Neuronal stem cell (in vitro differentiated cells): ENCODE results near the gene CHM.
"Not testable (repeated sequence)": the region's sequence is repeated elsewhere in the genome, so short reads cannot be mapped to it uniquely, and the experiment has no call there.

Experiments
- DNase-seq: peaks from one replicate; pipeline ENCODE4 v3.0.0-alpha.2; 2013; ENCODE audit warnings: low spot score
- H2AFZ ChIP-seq: one replicate; pipeline ENCODE4 v1.6.1; 2013; ENCODE audit warnings: mild to moderate bottlenecking, low read length, inconsistent platforms
- H2AK5ac ChIP-seq: 2 replicates; pipeline ENCODE4 v1.6.1; 2013; ENCODE audit warnings: low read depth, mild to moderate bottlenecking, inconsistent platforms, low read length, moderate library complexity, mixed read lengths
- H2BK120ac ChIP-seq: 2 replicates; pipeline ENCODE4 v1.6.1; 2013; ENCODE audit warnings: low read depth, mild to moderate bottlenecking, inconsistent platforms, low read length, moderate library complexity, mixed read lengths
- H2BK12ac ChIP-seq: one replicate; pipeline ENCODE4 v1.6.1; 2013; ENCODE audit warnings: low read length, inconsistent platforms
- H2BK15ac ChIP-seq: 2 replicates; pipeline ENCODE4 v1.6.1; 2013; ENCODE audit warnings: mild to moderate bottlenecking, low read length, inconsistent platforms, mixed read lengths
- H2BK5ac ChIP-seq: one replicate; pipeline ENCODE4 v1.6.1; 2013; ENCODE audit warnings: inconsistent platforms, mild to moderate bottlenecking, low read length, moderate library complexity
- H3K14ac ChIP-seq: one replicate; pipeline ENCODE4 v1.6.1; 2013; ENCODE audit warnings: low read length, inconsistent platforms
- H3K18ac ChIP-seq: 2 replicates; pipeline ENCODE4 v1.6.1; 2013; ENCODE audit warnings: low read length, inconsistent platforms
- H3K23ac ChIP-seq: 2 replicates; pipeline ENCODE4 v1.6.1; 2013; ENCODE audit warnings: low read depth, mild to moderate bottlenecking, mixed read lengths, low read length, inconsistent platforms; ENCODE audit not compliant: poor library complexity
- H3K27ac ChIP-seq: replicated peaks from 3 replicates; pipeline ENCODE4 v1.5.1; 2013; ENCODE audit warnings: low read length, inconsistent platforms
- H3K27me3 ChIP-seq, 3 experiments: 2 replicates each; pipeline ENCODE4 v1.6.1; 2013; ENCODE audit warnings: low read length in 3 of 3, mild to moderate bottlenecking in 2 of 3, inconsistent platforms in 1 of 3, low read depth in 1 of 3, mixed read lengths in 1 of 3, moderate library complexity in 1 of 3; ENCODE audit not compliant: control insufficient read depth in 3 of 3, insufficient read depth in 3 of 3
- H3K36me3 ChIP-seq, 2 donors: replicated peaks in 1 of 2; 2 replicates each; pipeline ENCODE4 v1.6.1; 2013; ENCODE audit warnings: low read length in 2 of 2; ENCODE audit not compliant: control insufficient read depth in 2 of 2, insufficient read depth in 2 of 2
- H3K4ac ChIP-seq: 2 replicates; pipeline ENCODE4 v1.6.1; 2013; ENCODE audit warnings: inconsistent platforms, mild to moderate bottlenecking, low read length, moderate library complexity
- H3K4me1 ChIP-seq, 2 donors: 1 replicate in 1 of 2; 2 replicates in 1 of 2; pipeline ENCODE4 v1.6.1; 2013; ENCODE audit warnings: low read length in 2 of 2, low read depth in 1 of 2; ENCODE audit not compliant: control insufficient read depth in 2 of 2, insufficient read depth in 1 of 2
- H3K4me2 ChIP-seq: one replicate; pipeline ENCODE4 v1.6.1; 2013; ENCODE audit warnings: mild to moderate bottlenecking, low read length, inconsistent platforms; ENCODE audit not compliant: insufficient read depth, poor library complexity, severe bottlenecking
- H3K4me3 ChIP-seq, 2 donors: 2 replicates each; pipeline ENCODE4 v1.5.1; 2013; ENCODE audit warnings: low read length in 2 of 2, mild to moderate bottlenecking in 2 of 2, inconsistent platforms in 1 of 2, moderate library complexity in 1 of 2
- H3K79me1 ChIP-seq: one replicate; pipeline ENCODE4 v1.6.1; 2013; ENCODE audit warnings: low read depth, mild to moderate bottlenecking, inconsistent platforms, low read length, moderate library complexity
- H3K9ac ChIP-seq: one replicate; pipeline ENCODE4 v1.6.1; 2013; ENCODE audit warnings: mild to moderate bottlenecking, low read depth, low read length, inconsistent platforms; ENCODE audit not compliant: poor library complexity
- H3K9me3 ChIP-seq, 2 donors: replicated peaks in 1 of 2; 2 replicates each; pipeline versions ENCODE3 to v1.6.1; 2013; ENCODE audit warnings: low read length in 2 of 2, mild to moderate bottlenecking in 2 of 2, inconsistent platforms in 1 of 2, low read depth in 1 of 2, mixed read lengths in 1 of 2, moderate library complexity in 1 of 2; ENCODE audit not compliant: control insufficient read depth in 2 of 2, insufficient read depth in 1 of 2
- H4K8ac ChIP-seq: one replicate; pipeline ENCODE4 v1.6.1; 2013; ENCODE audit warnings: low read depth, mild to moderate bottlenecking, inconsistent platforms, low read length, moderate library complexity
- H4K91ac ChIP-seq: one replicate; pipeline ENCODE4 v1.6.1; 2013; ENCODE audit warnings: low read length, low read depth, mild to moderate bottlenecking, inconsistent platforms; ENCODE audit not compliant: poor library complexity
- WGBS, 2 donors: extraction: QIAGEN DNeasy Blood & Tissue Kit; methylation state at CpG; one replicate each; pipeline ENCODE4 v1.1.7; 2013; ENCODE audit warnings: missing lambda C conversion rate in 2 of 2, mixed read lengths in 1 of 2; ENCODE audit not compliant: insufficient read length in 2 of 2, insufficient replicate concordance in 1 of 2; ENCODE audit errors: extremely low coverage in 2 of 2; 5-methylcytosine and 5-hydroxymethylcytosine counted together

The CHM gene

GRCh38 chrX:85927740-85928139 is 119.6 kb downstream of the CHM start:
- no peak overlapping the region for H3K14ac ChIP-seq
- H4K8ac ChIP-seq: no peak overlapping the region
- no peaks in the 10 kb centered on the region for H3K36me3 ChIP-seq
- no peak overlapping the region for H3K18ac ChIP-seq
- H3K4ac ChIP-seq: no peak overlapping the region
- no peak overlapping the region for H2BK5ac ChIP-seq
- H3K9me3 ChIP-seq: no peaks in the 10 kb centered on the region
- H3K4me1 ChIP-seq: no peaks in the 10 kb centered on the region
- WGBS, 2 donors: no CpG with 5 or more reads among the region's 1 CpG
- no peak overlapping the region for H2BK12ac ChIP-seq
- no peak overlapping the region for H2AK5ac ChIP-seq
- no peak overlapping the region for H2BK15ac ChIP-seq
- H4K91ac ChIP-seq: no peak overlapping the region
- no peak for DNase-seq
- no peak overlapping the region for H2BK120ac ChIP-seq
- H2AFZ ChIP-seq: no peak overlapping the region
- no peak overlapping the region for H3K4me2 ChIP-seq
- H3K79me1 ChIP-seq: no peaks in the 10 kb centered on the region
- H3K23ac ChIP-seq: no peak overlapping the region
- H3K27me3 ChIP-seq: no peaks in the 10 kb centered on the region
- H3K9ac ChIP-seq: no peak overlapping the region
- no peak overlapping the region for H3K4me3 ChIP-seq
- H3K27ac ChIP-seq: no peak overlapping the region

GRCh38 chrX:85922821-85923220 is 124.5 kb downstream of the CHM start:
- H3K9ac ChIP-seq: no peak overlapping the region
- H4K8ac ChIP-seq: no peak overlapping the region
- H3K79me1 ChIP-seq: no peaks in the 10 kb centered on the region
- no peak overlapping the region for H3K27ac ChIP-seq
- H3K27me3 ChIP-seq: no peaks in the 10 kb centered on the region
- no peak for DNase-seq
- no peak overlapping the region for H3K14ac ChIP-seq
- H3K23ac ChIP-seq: no peak overlapping the region
- H2BK5ac ChIP-seq: no peak overlapping the region
- no peak overlapping the region for H4K91ac ChIP-seq
- H3K9me3 ChIP-seq: no peaks in the 10 kb centered on the region
- H2AK5ac ChIP-seq: no peak overlapping the region
- no peak overlapping the region for H3K4me2 ChIP-seq
- H2BK120ac ChIP-seq: no peak overlapping the region
- no peak overlapping the region for H2BK15ac ChIP-seq
- H3K4ac ChIP-seq: no peak overlapping the region
- H3K36me3 ChIP-seq: no peaks in the 10 kb centered on the region
- no peak overlapping the region for H2BK12ac ChIP-seq
- no peak overlapping the region for H3K4me3 ChIP-seq
- no peak overlapping the region for H2AFZ ChIP-seq
- WGBS, 2 donors: no CpG with 5 or more reads among the region's 3 CpGs
- H3K4me1 ChIP-seq: no peaks in the 10 kb centered on the region
- no peak overlapping the region for H3K18ac ChIP-seq

- H3K14ac ChIP-seq, H2BK15ac ChIP-seq, H4K91ac ChIP-seq, H3K4me2 ChIP-seq, H3K27ac ChIP-seq, H3K4me1 ChIP-seq, H4K8ac ChIP-seq, H2AFZ ChIP-seq, H3K4ac ChIP-seq, H3K23ac ChIP-seq, H3K79me1 ChIP-seq, H2BK120ac ChIP-seq, H3K9me3 ChIP-seq, H3K36me3 ChIP-seq, H3K9ac ChIP-seq, H2BK5ac ChIP-seq, H2AK5ac ChIP-seq, H3K18ac ChIP-seq, H3K27me3 ChIP-seq, H2BK12ac ChIP-seq, H3K4me3 ChIP-seq, DNase-seq: not testable (repeated sequence)
- no CpG with 5 or more reads among the region's 2 CpGs for WGBS, 2 donors
Measured at GRCh38 chrX:85916656-85917280, 130.6 kb downstream of the CHM start.

- Histone ChIP-seq H3K14ac (no peak overlapping the region), H3K79me1 (no peaks in the 10 kb centered on the region), H4K8ac (no peak overlapping the region), H2BK120ac (no peak overlapping the region), H4K91ac (no peak overlapping the region), H3K27ac (no peak overlapping the region), H2BK15ac (no peak overlapping the region), H3K36me3 (no peaks in the 10 kb centered on the region), H3K18ac (no peak overlapping the region), H3K9ac (peak overlapping the region; percentile 21), H3K4me3 (no peak overlapping the region), H3K23ac (no peak overlapping the region), H3K27me3 (no peaks in the 10 kb centered on the region), H3K4me1 (no peaks in the 10 kb centered on the region), H3K4me2 (no peak overlapping the region), H2AFZ (no peak overlapping the region), H2AK5ac (no peak overlapping the region), H3K9me3 (no peaks in the 10 kb centered on the region), H2BK12ac (no peak overlapping the region), H2BK5ac (no peak overlapping the region), H3K4ac (no peak overlapping the region)
- no CpG with 5 or more reads among the region's 6 CpGs for WGBS, 2 donors
- no peak for DNase-seq
Measured at GRCh38 chrX:85914431-85914830, 132.9 kb downstream of the CHM start.
